Small intestine (tissue), 7 donors: ENCODE data around the gene TRPV2. TPM values are rescaled to one million over a fixed set of nuclear protein-coding genes. Genes with fewer than 3 reads are reported as not detected.
"Not testable (repeated sequence)": the region's sequence is repeated elsewhere in the genome, so short reads cannot be mapped to it uniquely, and the experiment has no call there.

Experiments
- DNase-seq, 2 donors: peaks; one replicate each; pipeline versions ENCODE4 v3.0.0 to v3.0.0-alpha.2; 2013
- FAIRE-seq: peaks from 2 replicates; lab custom pipeline; 2012; peaks lifted over from hg19 to GRCh38; lab: Jason Lieb, UNC
- H3K27ac ChIP-seq, 3 donors: one replicate each; pipeline ENCODE4 v1.5.1; 2013; ENCODE audit warnings: low read length in 2 of 3, mild to moderate bottlenecking in 2 of 3, control low read depth in 1 of 3, inconsistent platforms in 1 of 3, low read depth in 1 of 3, moderate library complexity in 1 of 3
- H3K27me3 ChIP-seq, 3 donors: one replicate each; pipeline ENCODE4 v1.6.1; 2013; ENCODE audit warnings: low read length in 3 of 3, inconsistent platforms in 1 of 3; ENCODE audit not compliant: control insufficient read depth in 3 of 3, insufficient read depth in 3 of 3
- H3K36me3 ChIP-seq, 3 donors: one replicate each; pipeline ENCODE4 v1.6.1; 2013; ENCODE audit warnings: low read length in 3 of 3, inconsistent platforms in 1 of 3, low read depth in 1 of 3, mild to moderate bottlenecking in 1 of 3, moderate library complexity in 1 of 3; ENCODE audit not compliant: control insufficient read depth in 3 of 3, insufficient read depth in 2 of 3
- H3K4me1 ChIP-seq, 3 donors: one replicate each; pipeline ENCODE4 v1.6.1; 2013; ENCODE audit warnings: low read length in 2 of 3, inconsistent platforms in 1 of 3, low read depth in 1 of 3, mild to moderate bottlenecking in 1 of 3, moderate library complexity in 1 of 3; ENCODE audit not compliant: control insufficient read depth in 3 of 3, insufficient read depth in 2 of 3
- H3K4me3 ChIP-seq, 3 donors: one replicate each; pipeline ENCODE4 v1.5.1; 2013; ENCODE audit warnings: low read length in 3 of 3, control low read depth in 1 of 3, inconsistent platforms in 1 of 3, low read depth in 1 of 3, mild to moderate bottlenecking in 1 of 3, moderate library complexity in 1 of 3
- H3K9me3 ChIP-seq, 2 donors: one replicate each; pipeline ENCODE4 v1.6.1; 2013; ENCODE audit warnings: low read depth in 1 of 2, low read length in 1 of 2; ENCODE audit not compliant: control insufficient read depth in 2 of 2, insufficient read depth in 1 of 2
- WGBS, 3 donors: extraction: QIAGEN DNeasy Blood & Tissue Kit; methylation state at CpG; one replicate each; pipeline ENCODE4 v1.1.7; 2013; 5-methylcytosine and 5-hydroxymethylcytosine counted together
- polyA plus RNA-seq, 4 donors: library from polyadenylated mRNA; stranded (reverse) in 3 of 4; unstranded in 1 of 4; fragments of 200-250 nt in 3 of 4; fragments of 120-200 nt in 1 of 4; gene quantifications; one replicate each; pipeline versions ENCODE4 v1.2.1 to v1.2.3, GENCODE V29; 2013
- donor health status: healthy with polysubstance abuse.
- donor health status: control.
- donor health status: control.
- donor health status: Bipolar disorder and iron deficiency.
- donor health status: healthy.

TRPV2 gene
- polyA plus RNA-seq, 4 donors: 0.45 to 9.3 (median 3.3) TPM

GRCh38 chr17:16438173-16438556, 22.8 kb downstream of the TRPV2 start:
- Histone ChIP-seq H3K27me3 (no peaks in the 10 kb centered on the region), H3K27ac (peak overlapping the region; percentile 56 to 96 (median 85)), H3K9me3 (no peaks in the 10 kb centered on the region), H3K4me3 (peak overlapping the region in 2 of 3 donors; percentile 12 to 76), H3K36me3 (peaks cover 9 to 27% (median 9%) of the 10 kb centered on the region in 3 donors), H3K4me1 (peaks cover 0 to 14% (median 1%) of the 10 kb centered on the region in 3 donors)
- 11 to 17% (median 14%) methylated on average over 8 of the region's 8 CpGs for WGBS, 3 donors
- DNase-seq: no peak
- no peak for FAIRE-seq

GRCh38 chr17:16438557-16439302, 23.4 kb downstream of the TRPV2 start:
- peak; percentile 39 for FAIRE-seq
- Histone ChIP-seq H3K4me1 (peaks cover 0 to 14% (median 1%) of the 10 kb centered on the region in 3 donors), H3K36me3 (peaks cover 9 to 33% (median 15%) of the 10 kb centered on the region in 3 donors), H3K27ac (peak overlapping the region; percentile 81 to 96 (median 85)), H3K4me3 (peak overlapping the region; percentile 76 to 90 (median 85)), H3K27me3 (no peaks in the 10 kb centered on the region), H3K9me3 (no peaks in the 10 kb centered on the region)
- DNase-seq: peak; percentile 99
- WGBS, 3 donors: 0% methylated on average over 43 to 46 of the region's 46 CpGs

- Histone ChIP-seq H3K36me3 (peaks cover 9 to 39% (median 16%) of the 10 kb centered on the region in 3 donors), H3K27ac (peak overlapping the region; percentile 81 to 96 (median 85)), H3K9me3 (no peaks in the 10 kb centered on the region), H3K4me3 (peak overlapping the region; percentile 76 to 90 (median 85)), H3K4me1 (peaks cover 0 to 17% (median 1%) of the 10 kb centered on the region in 3 donors), H3K27me3 (no peaks in the 10 kb centered on the region)
- 0% methylated on average over 25 of the region's 25 CpGs for WGBS, 3 donors
- no peak for FAIRE-seq
- peak; percentile 56 to 57 for DNase-seq
Measured at GRCh38 chr17:16439303-16439791, 24.0 kb downstream of the TRPV2 start.

DNA sequence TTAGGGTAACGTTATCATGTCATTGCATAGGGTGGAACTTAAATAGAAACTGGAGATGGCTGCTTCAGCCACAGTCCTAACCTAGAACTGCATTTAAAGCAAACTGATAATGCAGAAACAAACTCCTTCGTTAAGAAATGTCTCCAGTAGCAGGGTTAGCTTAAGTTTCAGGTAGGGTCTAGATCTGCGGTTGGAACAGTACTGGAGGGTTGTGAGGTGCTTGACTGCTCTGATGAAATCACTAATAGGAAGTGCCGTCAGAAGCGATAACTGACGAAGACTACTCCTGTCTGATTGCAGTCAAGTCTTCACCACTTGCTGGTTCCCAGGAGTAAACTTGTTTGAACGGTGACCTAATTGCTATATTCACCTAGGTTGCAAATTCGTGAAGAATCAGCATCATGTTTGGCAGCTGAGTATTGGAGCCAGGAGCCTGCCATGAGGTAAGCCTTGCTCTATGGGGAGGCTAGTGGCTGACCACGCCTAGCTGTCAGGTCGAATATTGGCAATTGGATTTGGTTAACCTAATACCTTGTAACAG, 24.5 kb downstream of the TRPV2 start:
- FAIRE-seq (no peak), DNase-seq (peak; percentile 55 to 62)
- 1 to 8% (median 3%) methylated on average over 10 of the region's 10 CpGs for WGBS, 3 donors
- H3K36me3 ChIP-seq: peaks cover 9 to 43% (median 16%) of the 10 kb centered on the region in 3 donors
- H3K4me1 ChIP-seq: peaks cover 0 to 19% (median 1%) of the 10 kb centered on the region in 3 donors
- H3K9me3 ChIP-seq: no peaks in the 10 kb centered on the region
- peak overlapping the region; percentile 81 to 96 (median 85) for H3K27ac ChIP-seq
- H3K27me3 ChIP-seq: no peaks in the 10 kb centered on the region
- H3K4me3 ChIP-seq: peak overlapping the region; percentile 76 to 90 (median 85)

GRCh38 chr17:16440354-16440753, 25.0 kb downstream of the TRPV2 start:
- Histone ChIP-seq H3K4me3 (peak overlapping the region; percentile 76 to 90 (median 85)), H3K27ac (peak overlapping the region; percentile 81 to 96 (median 85)), H3K4me1 (peaks cover 0 to 21% (median 1%) of the 10 kb centered on the region in 3 donors), H3K36me3 (peaks cover 9 to 45% (median 16%) of the 10 kb centered on the region in 3 donors)
- DNase-seq, FAIRE-seq, H3K9me3 ChIP-seq, H3K27me3 ChIP-seq: not testable (repeated sequence)
- 15 to 43% (median 22%) methylated on average over 5 of the region's 5 CpGs for WGBS, 3 donors

DNA sequence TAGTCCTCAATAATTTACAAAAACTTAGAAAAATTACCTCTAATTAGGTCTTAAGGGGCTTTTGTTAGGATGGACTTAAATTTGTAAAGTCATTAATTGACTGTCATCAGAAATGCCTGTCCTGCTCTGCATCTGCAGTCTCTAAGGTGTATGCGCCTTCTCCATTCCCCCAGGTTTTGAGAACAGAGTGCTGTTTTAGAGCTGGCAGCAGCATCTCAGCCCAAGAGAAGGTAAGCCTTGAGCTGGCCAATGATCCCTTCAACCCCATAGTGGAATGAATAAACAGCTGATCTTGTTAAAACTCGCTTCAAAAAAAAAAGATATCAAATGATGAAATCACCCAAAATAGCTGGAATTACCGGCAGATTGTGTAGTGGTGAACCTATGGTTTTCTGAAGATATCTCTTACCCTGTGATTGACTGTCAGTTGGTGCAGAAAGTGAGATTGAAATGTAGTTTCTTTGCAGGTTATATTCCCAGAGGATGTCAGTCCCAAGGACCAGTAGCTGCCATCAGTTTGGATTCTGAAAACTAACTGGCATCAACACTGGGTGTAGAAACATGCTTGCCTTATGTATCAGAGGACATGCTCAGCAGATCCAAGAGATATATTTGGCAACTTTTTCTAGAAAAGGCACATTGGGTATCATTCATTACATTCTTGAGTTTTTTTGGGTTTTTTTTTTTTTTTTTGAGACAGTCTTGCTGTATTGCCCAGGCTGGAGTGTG, 25.7 kb downstream of the TRPV2 start:
- FAIRE-seq (no peak), DNase-seq (no peak)
- Histone ChIP-seq H3K9me3 (no peaks in the 10 kb centered on the region), H3K27me3 (no peaks in the 10 kb centered on the region), H3K36me3 (peaks cover 9 to 52% (median 16%) of the 10 kb centered on the region in 3 donors), H3K27ac (peak overlapping the region in 1 of 3 donors; percentile 0), H3K4me3 (peak overlapping the region in 1 of 3 donors; percentile 76), H3K4me1 (peaks cover 0 to 28% (median 1%) of the 10 kb centered on the region in 3 donors)
- WGBS, 3 donors: 49 to 54% (median 49%) methylated on average over 3 of the region's 3 CpGs

DNA sequence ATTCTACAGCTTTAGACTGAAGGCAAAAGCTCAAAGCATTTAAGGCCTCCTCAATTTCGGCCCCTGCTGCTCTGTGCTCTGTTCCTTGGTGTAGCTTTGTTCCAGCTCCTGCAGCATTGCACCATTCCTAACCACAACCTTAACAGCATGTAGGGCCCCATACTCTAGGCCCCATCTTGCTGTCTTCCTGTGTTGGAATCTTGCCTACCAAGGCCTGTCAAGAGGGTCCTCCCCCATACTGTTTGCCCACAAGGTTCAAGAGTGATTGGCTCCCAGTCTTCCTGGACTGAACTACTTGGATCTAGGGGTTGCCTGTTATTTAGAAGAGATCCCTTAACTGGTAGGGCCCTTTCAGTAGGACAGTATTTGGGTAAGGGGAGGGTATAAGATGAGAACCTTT, 26.8 kb downstream of the TRPV2 start:
- peak overlapping the region in 2 of 3 donors; percentile 7 to 47 for H3K27ac ChIP-seq
- FAIRE-seq: no peak
- peaks cover 0 to 28% (median 1%) of the 10 kb centered on the region in 3 donors for H3K4me1 ChIP-seq
- no peaks in the 10 kb centered on the region for H3K9me3 ChIP-seq
- no peak for DNase-seq
- H3K36me3 ChIP-seq: peaks cover 11 to 62% (median 16%) of the 10 kb centered on the region in 3 donors
- H3K4me3 ChIP-seq: no peak overlapping the region
- 63 to 73% (median 69%) methylated on average over 1 of the region's 1 CpG for WGBS, 3 donors
- no peaks in the 10 kb centered on the region for H3K27me3 ChIP-seq
